NCI-H2227 treated with DMSO at 0.1 percent for 48 hours (cell line): ENCODE measurements around the gene UNC93B1.
A peak's percentile ranks its signal among the peaks of the same experiment; 100 is the strongest.

Experiments used
- DNase-seq: peaks from one replicate; lab custom pipeline; 2025; lab: John Stamatoyannopoulos, UW

UNC93B1 gene

DNA sequence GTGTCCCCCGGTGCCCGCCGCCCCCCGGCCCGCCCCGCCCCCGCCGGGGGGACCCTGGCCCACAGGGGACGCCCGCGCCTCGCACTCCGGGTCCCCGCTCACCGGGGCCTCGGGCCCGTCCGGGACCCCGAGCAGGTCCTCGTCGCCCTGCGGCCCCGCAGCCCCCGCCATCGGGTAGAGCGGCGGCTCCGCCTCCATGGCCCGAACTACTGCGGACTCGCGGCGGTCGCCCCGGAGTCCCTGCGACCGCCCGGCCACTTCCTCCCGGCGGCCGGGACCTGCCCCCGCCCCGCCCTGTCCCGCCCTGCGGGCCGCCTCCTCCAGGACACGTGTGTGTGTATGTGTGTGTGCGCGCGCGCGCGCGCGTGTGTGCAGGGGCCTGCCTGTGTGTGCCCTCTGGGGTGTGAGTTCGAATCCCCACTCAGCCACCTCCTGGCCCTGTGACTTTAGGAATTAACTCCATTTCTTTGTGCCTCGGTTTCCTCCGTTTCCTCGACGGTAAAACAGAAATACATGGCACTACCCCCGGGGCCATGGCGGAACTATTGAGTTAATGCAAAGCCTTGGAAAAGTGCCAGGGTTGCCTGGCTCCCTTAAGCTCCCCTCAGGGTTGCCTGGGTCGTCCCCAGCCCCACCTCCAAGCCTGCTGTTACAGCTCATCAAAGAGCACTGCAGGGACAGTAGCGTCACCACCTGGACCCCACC is at the start of gene UNC93B1:
Gene UNC93B1 (minus strand): TSS at position 252 of the 705 bp plus-strand sequence. CDS start 54 bp downstream, at position 198.
- DNase-seq: peak; percentile 33

- no peak for DNase-seq
Observed at GRCh38 chr11:68053117-68053516, 49.2 kb upstream of the UNC93B1 start.

- DNase-seq: no peak
Observed at GRCh38 chr11:68052137-68052873, 48.4 kb upstream of the UNC93B1 start.

GRCh38 chr11:68051191-68052136 is 47.6 kb upstream of the UNC93B1 start:
- no peak for DNase-seq

GRCh38 chr11:68050371-68050841 is 46.5 kb upstream of the UNC93B1 start:
- no peak for DNase-seq

GRCh38 chr11:68049509-68050370 is 45.8 kb upstream of the UNC93B1 start:
- no peak for DNase-seq

DNA sequence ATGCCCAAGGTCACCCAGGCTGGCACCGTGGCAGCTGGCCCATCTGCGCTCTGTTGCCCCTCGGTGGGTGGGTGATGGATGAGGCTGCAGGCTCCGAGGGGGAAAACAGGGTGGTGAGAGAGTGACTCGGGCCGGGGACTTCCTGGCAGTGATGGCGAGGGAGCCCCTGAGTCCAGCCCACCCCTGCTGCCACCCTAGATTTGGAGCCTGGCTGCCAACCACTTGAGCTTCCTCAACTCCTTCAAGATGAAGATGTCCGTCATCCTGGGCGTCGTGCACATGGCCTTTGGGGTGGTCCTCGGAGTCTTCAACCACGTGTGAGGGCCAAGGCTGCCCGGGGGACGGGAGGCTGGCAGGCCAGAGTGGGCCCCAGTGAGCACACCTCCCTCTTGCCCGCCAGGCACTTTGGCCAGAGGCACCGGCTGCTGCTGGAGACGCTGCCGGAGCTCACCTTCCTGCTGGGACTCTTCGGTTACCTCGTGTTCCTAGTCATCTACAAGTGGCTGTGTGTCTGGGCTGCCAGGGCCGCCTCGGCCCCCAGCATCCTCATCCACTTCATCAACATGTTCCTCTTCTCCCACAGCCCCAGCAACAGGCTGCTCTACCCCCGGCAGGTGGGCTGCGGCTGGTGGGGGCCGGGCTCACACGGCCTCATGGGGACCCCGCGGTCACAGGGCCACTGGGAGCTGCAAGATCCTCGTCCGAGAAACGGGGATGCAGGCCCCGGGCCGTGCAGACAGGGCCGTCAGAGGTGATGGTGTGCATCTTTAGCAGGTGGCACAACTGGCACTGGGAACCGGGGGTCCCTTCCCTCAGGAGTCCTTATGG is 45.0 kb upstream of the UNC93B1 start:
- no peak for DNase-seq

GRCh38 chr11:68047437-68048290 is 43.8 kb upstream of the UNC93B1 start:
- DNase-seq: no peak

DNA sequence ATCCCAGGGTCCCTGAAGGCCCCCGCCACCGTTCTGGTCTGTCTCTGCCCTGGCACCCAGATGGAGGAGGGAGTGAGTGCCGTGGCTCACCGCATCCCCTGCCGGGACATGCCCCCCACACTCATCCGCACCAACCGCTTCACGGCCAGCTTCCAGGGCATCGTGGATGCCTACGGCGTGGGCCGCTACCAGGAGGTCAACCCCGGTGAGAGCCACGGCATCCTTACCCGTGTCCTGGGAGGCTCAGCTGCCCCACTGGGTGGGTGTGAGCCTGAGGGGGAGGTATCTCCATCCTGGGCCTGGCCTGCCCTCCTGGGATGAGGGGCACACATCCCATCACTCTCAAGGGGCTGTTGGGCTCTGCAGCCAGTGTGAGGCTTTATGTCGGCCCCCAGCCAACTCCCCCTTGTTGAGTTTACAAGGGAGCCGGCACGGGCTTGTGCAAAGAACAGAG is 41.0 kb upstream of the UNC93B1 start:
- DNase-seq: no peak

DNA sequence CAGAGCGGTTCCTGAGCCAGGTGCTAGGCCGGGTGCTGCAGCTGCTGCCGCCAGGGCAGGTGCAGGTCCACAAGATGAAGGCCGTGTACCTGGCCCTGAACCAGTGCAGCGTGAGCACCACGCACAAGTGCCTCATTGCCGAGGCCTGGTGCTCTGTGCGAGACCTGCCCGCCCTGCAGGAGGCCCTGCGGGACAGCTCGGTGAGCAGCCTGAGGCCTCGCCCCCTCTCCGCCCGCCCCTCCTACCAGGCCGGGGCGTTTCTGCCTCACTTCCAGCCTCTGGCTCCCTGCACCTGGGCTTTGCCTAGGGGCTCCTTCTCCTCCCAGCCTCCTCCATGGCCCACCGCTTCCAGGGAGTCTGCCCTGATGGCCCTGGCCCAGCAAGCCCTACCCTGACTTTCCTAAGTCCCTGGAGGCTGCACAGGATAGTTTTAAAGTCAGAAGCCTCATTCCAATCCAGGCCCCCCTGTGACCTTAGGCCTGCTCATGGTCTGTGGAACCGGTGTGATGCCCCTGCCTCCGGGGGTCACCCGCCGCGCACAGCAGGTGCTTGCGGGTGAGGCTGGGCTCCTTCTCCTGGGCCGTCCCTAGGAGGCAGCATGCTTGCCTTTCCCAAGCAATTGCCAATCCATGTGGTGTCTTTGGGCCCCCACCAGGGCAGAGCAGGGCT is 40.4 kb upstream of the UNC93B1 start:
- DNase-seq: no peak

DNA sequence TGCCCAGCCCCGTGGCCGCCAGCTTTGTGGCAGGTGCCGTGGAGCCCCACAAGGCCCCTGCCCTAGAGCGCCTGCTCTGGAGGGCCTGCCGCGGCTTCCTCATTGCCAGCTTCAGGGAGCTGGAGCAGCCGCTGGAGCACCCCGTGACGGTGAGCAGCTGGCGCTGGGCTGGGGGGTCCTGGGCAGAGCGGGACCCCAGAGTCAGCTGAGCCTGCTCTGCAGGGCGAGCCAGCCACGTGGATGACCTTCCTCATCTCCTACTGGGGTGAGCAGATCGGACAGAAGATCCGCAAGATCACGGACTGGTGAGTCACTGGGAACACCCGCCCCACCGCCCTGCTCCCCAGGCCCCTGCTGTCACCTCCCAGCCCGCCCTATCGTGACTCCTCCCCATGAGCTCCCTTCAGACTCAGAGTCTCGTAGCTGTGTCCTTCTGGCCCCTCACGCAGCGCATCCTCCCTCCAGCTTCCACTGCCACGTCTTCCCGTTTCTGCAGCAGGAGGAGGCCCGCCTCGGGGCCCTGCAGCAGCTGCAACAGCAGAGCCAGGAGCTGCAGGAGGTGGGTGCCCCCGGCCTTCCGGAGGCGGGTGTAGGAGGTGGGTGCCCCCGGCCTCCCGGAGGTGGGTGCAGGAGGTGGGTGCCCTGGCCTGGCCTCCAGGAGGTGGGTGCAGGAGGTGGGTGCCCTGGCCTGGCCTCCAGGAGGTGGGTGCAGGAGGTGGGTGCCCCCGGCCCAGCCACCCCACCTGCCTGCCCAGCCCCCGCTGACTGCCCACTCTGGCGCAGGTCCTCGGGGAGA is 39.6 kb upstream of the UNC93B1 start:
- no peak for DNase-seq

GRCh38 chr11:68043029-68043348 is 39.1 kb upstream of the UNC93B1 start:
- no peak for DNase-seq

DNA sequence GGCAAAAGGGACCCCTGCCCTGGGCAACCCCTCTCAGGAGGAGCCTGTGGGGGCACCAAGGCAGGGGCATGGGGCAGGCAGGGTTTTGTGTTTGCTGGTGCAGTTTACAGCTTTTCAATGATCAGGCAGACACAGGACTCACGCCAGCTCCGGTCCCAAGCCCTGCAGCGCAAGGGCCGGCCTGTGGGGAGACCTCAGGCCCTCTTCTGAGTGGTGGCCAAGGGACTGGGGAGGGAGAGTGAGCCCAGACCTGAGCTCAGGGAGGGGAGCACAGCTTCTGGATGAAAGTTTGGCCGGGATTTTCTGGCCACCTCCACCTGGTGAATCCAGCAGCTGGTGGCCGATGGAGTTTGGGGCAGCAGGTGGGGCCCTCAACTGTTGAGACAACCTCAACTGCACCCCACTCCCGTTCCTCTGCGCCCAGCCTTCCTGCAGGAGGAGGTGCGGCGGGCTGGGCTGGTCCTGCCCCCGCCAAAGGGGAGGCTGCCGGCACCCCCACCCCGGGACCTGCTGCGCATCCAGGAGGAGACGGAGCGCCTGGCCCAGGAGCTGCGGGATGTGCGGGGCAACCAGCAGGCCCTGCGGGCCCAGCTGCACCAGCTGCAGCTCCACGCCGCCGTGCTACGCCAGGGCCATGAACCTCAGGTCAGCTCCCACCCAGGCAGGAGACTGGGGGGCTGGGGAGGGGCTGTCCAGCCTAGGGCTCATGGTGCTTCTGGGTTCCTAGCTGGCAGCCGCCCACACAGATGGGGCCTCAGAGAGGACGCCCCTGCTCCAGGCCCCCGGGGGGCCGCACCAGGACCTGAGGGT is 38.5 kb upstream of the UNC93B1 start:
- no peak for DNase-seq

GRCh38 chr11:68041617-68042218 is 37.8 kb upstream of the UNC93B1 start:
- DNase-seq: no peak

DNA sequence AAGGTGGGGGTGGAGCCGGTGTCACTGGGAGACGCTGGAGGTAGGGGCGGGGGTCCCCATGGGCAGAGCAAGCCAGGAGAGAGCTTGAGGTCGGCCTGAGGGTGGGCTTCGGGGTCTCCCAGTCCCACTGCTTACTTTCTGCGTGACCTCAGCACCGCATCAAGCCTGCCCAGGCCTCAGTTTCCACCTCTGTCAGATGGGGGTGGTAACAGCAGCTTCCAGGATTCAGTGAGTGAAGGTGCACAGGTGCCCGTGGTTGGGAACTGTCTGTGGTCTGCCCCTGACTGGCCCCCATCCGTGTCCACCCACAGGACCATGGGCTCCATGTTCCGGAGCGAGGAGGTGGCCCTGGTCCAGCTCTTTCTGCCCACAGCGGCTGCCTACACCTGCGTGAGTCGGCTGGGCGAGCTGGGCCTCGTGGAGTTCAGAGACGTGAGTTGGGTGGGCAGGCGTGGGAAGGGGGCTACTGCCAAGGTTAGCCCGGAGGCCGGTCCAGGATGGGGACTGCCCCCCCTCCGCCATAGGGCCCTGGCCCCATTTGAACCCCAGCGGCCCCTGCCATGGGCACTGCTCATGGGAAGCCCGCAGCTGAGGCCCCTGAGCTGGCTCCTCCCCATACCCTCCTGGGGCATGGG is 37.2 kb upstream of the UNC93B1 start:
- no peak for DNase-seq
